ENCODE results near the gene LRRC14B. TPM values are rescaled to one million over a fixed set of nuclear protein-coding genes. Genes with fewer than 3 reads are reported as not detected.
A peak's percentile ranks its signal among the peaks of the same experiment; 100 is the strongest.

LRRC14B gene
- total and polyA plus RNA-seq, 2 of the 13 experiments (the other 11 are each of a cell fraction or from before 2014, with no cell fraction given), result not detected

DNA sequence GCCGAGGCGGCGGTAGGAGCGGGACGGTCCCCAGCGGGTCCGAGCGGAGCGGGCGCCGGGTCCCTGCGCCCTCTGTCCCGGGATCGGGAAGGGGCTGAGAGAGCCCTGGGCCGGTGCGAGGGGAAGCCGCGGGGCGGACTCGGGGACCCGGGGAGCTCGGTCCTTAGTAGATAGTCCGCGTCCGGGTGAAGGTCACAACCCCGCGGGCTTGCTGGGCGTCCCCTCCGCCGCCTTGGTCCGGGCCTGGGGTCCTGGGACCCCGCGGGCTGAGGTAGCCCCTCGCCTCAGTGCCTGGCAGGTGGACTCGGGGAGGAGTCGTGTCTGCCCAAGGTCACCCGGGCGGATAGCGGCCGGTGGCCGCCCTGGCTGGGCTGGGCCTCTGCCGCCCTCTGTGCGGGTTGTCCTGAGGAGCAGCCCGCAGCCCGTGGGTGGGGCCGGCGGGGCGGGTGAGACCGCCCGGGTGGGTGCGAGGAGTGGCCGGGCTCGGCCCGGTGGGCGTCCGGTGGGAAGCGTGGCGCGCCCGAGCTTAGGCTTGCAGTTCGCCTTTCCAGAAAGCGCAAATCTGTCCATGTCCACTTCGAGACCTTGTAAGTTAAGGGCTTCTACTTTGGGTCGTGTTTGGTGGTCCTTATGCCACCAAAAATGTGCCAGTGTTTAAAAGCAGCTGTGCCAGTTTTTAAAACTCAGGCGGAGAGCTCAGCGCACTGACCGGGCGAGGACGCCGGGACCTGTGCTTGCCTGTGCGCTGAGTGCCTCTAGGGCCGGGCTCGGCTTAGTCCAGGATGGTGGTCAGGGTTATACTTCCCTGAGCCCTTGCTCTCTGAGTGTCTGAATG, 27.4 kb downstream of the LRRC14B start (continued):
- TF ChIP-seq, protein P1, sequence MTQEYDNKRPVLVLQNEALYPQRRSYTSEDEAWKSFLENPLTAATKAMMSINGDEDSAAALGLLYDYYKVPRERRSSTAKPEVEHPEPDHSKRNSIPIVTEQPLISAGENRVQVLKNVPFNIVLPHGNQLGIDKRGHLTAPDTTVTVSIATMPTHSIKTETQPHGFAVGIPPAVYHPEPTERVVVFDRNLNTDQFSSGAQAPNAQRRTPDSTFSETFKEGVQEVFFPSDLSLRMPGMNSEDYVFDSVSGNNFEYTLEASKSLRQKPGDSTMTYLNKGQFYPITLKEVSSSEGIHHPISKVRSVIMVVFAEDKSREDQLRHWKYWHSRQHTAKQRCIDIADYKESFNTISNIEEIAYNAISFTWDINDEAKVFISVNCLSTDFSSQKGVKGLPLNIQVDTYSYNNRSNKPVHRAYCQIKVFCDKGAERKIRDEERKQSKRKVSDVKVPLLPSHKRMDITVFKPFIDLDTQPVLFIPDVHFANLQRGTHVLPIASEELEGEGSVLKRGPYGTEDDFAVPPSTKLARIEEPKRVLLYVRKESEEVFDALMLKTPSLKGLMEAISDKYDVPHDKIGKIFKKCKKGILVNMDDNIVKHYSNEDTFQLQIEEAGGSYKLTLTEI (CRISPR knock-in tag; conservative IDR thresholded peaks at IDR 0.05), result no peak
- TF ChIP-seq KDM4B (CRISPR knock-in tag; IDR thresholded peaks at IDR 0.05) (0 out of 2 replicates have a peak, but pooled peaks have one; percentile 18), SMC3 (IDR thresholded peaks at IDR 0.05; ENCODE audit: low read length) (no peak), ATAD3A (CRISPR knock-in tag; IDR thresholded peaks at IDR 0.05) (no peak), ZNF547 (CRISPR knock-in tag; IDR thresholded peaks at IDR 0.05) (peak; percentile 71), NR2C2 (CRISPR knock-in tag; IDR thresholded peaks at IDR 0.05; ENCODE audit: borderline replicate concordance) (peak; percentile 28), HNRNPUL1 (IDR thresholded peaks at IDR 0.05; ENCODE audit: low read depth, low read length) (no peak), NFIB (CRISPR knock-in tag; IDR thresholded peaks at IDR 0.05; ENCODE audit: borderline replicate concordance) (no peak), FIP1L1 (IDR thresholded peaks at IDR 0.05; ENCODE audit: borderline replicate concordance, insufficient read depth, low read depth, low read length) (no peak)
- TF ChIP-seq, protein P2, sequence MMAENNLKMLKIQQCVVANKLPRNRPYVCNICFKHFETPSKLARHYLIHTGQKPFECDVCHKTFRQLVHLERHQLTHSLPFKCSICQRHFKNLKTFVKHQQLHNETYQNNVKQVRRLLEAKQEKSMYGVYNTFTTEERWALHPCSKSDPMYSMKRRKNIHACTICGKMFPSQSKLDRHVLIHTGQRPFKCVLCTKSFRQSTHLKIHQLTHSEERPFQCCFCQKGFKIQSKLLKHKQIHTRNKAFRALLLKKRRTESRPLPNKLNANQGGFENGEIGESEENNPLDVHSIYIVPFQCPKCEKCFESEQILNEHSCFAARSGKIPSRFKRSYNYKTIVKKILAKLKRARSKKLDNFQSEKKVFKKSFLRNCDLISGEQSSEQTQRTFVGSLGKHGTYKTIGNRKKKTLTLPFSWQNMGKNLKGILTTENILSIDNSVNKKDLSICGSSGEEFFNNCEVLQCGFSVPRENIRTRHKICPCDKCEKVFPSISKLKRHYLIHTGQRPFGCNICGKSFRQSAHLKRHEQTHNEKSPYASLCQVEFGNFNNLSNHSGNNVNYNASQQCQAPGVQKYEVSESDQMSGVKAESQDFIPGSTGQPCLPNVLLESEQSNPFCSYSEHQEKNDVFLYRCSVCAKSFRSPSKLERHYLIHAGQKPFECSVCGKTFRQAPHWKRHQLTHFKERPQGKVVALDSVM (CRISPR knock-in tag; IDR thresholded peaks at IDR 0.05), result no peak
